ENCODE data around the gene ZMAT1. TPM values are rescaled to one million over a fixed set of nuclear protein-coding genes. Genes with fewer than 3 reads are reported as not detected.

ZMAT1 gene
- total and polyA plus RNA-seq, 2 experiments from 2014 or later = 1.5 to 4.1 TPM

GRCh38 chrX:101932249-101932570, 383 bp upstream of the ZMAT1 start:
- Histone ChIP-seq H2AFZ (no peak overlapping the region), H3K9me3 (ENCODE audit: low read depth) (no peaks in the 10 kb centered on the region), H3K4me1 (ENCODE audit: insufficient read depth) (no peaks in the 10 kb centered on the region), H3K27ac (peak overlapping the region; percentile 95), H3K79me2 (no peaks in the 10 kb centered on the region), H3K4me2 (peak overlapping the region; percentile 81), H4K20me1 (ENCODE audit: insufficient read depth, poor library complexity, severe bottlenecking) (no peaks in the 10 kb centered on the region), H3K36me3 (replicated peaks; ENCODE audit: insufficient read depth, low read depth) (no peaks in the 10 kb centered on the region), H3K27me3 (no peaks in the 10 kb centered on the region), H3K9me2 (replicated peaks; ENCODE audit: insufficient read depth) (no peaks in the 10 kb centered on the region), H3K4me3 (no peak overlapping the region)
- WGBS (ENCODE audit: low lambda C conversion rate, missing lambda C conversion rate) = 64% methylated on average over 8 of the region's 8 CpGs
- no peak for TF ChIP-seq CTCF (IDR thresholded peaks at IDR 0.05; ENCODE audit: poor library complexity)
- TF ChIP-seq EZH2phosphoT487 (IDR thresholded peaks at IDR 0.05; ENCODE audit: low read depth, severe bottlenecking, unreplicated experiment) = no peak
- TF ChIP-seq EZH2 (IDR thresholded peaks at IDR 0.05; ENCODE audit: borderline replicate concordance) = no peak
- DNase-seq (ENCODE audit: low spot score) = no peak

DNA sequence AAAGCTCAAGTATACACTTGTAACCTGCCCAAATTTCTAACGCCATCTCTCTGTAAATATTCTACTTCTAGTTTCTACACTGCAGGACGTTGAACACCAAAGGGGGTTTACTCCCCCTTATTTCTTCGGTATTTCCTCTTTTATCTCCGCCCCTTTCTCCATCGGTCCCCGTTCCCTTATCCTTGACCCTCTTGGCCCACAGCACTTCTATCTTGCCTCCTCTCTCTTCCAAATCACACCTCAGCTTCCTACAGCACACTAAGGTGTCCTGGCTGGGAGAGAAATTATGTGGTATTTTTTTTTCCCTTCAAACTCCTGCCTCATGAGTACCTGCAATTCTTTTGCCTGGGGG, 715 bp downstream of the ZMAT1 start:
- Histone ChIP-seq H3K36me3 (replicated peaks; ENCODE audit: insufficient read depth, low read depth) (no peaks in the 10 kb centered on the region), H2AFZ (peak overlapping the region; percentile 74), H3K4me1 (ENCODE audit: insufficient read depth) (no peaks in the 10 kb centered on the region), H3K4me2 (peak overlapping the region; percentile 81), H3K9me3 (ENCODE audit: low read depth) (no peaks in the 10 kb centered on the region), H3K79me2 (no peaks in the 10 kb centered on the region), H4K20me1 (ENCODE audit: insufficient read depth, poor library complexity, severe bottlenecking) (no peaks in the 10 kb centered on the region), H3K27ac (peak overlapping the region; percentile 95), H3K27me3 (no peaks in the 10 kb centered on the region), H3K9me2 (replicated peaks; ENCODE audit: insufficient read depth) (no peaks in the 10 kb centered on the region), H3K4me3 (peak overlapping the region; percentile 58)
- WGBS (ENCODE audit: low lambda C conversion rate, missing lambda C conversion rate) = 46% methylated on average over 6 of the region's 6 CpGs
- DNase-seq (ENCODE audit: low spot score) = no peak
- no peak for TF ChIP-seq EZH2phosphoT487 (IDR thresholded peaks at IDR 0.05; ENCODE audit: low read depth, severe bottlenecking, unreplicated experiment)
- no peak for TF ChIP-seq EZH2 (IDR thresholded peaks at IDR 0.05; ENCODE audit: borderline replicate concordance)
- TF ChIP-seq CTCF (IDR thresholded peaks at IDR 0.05; ENCODE audit: poor library complexity) = no peak

DNA sequence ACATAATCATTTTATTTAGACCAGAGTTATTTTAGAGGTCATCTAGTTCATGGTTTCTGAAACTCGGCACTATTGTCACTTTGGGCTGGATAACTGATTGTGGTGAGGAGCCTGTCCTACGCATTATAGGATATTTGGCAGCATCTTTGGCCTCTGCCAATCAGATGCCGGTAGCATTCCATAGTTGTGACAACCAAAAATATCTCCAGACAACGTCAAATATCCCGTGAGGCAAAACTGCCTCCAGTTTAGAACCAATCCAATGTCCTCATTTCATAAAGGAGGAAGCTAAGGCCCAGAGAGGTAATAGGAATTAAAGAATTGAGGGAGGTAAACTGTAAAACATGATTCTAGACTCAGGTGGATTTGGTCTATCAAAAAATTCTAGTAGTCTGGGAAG, 6.1 kb downstream of the ZMAT1 start:
- Histone ChIP-seq H2AFZ (no peak overlapping the region), H3K36me3 (replicated peaks; ENCODE audit: insufficient read depth, low read depth) (no peaks in the 10 kb centered on the region), H3K4me3 (no peak overlapping the region), H3K9me3 (ENCODE audit: low read depth) (no peaks in the 10 kb centered on the region), H3K27ac (no peak overlapping the region), H3K9me2 (replicated peaks; ENCODE audit: insufficient read depth) (no peaks in the 10 kb centered on the region), H3K4me2 (no peak overlapping the region), H3K27me3 (no peaks in the 10 kb centered on the region), H3K4me1 (ENCODE audit: insufficient read depth) (no peaks in the 10 kb centered on the region), H3K79me2 (no peaks in the 10 kb centered on the region), H4K20me1 (ENCODE audit: insufficient read depth, poor library complexity, severe bottlenecking) (no peaks in the 10 kb centered on the region)
- TF ChIP-seq EZH2 (IDR thresholded peaks at IDR 0.05; ENCODE audit: borderline replicate concordance) (no peak), CTCF (IDR thresholded peaks at IDR 0.05; ENCODE audit: poor library complexity) (no peak), EZH2phosphoT487 (IDR thresholded peaks at IDR 0.05; ENCODE audit: low read depth, severe bottlenecking, unreplicated experiment) (no peak)
- WGBS (ENCODE audit: low lambda C conversion rate, missing lambda C conversion rate) = 76% methylated on average over 5 of the region's 5 CpGs
- no peak for DNase-seq (ENCODE audit: low spot score)

DNA sequence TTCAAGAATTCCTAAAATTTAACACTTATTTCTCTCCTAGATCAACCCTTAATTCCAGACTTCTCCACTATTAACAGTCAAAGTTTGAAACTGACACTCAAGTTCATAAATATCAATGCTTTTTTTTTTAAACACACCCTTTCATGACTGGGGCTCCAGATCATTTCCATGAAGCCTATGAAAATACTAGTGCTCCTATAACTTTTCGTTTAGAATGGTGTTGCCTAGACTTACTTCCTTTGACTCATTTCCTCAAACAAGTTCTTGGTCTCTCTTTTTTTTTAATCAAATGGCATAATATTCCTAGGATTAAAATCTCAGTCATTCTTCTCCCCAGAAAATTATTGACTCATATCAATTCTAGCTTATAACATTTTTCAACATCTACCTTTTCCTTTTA, 13.1 kb downstream of the ZMAT1 start:
- Histone ChIP-seq H2AFZ (no peak overlapping the region), H3K4me3 (no peak overlapping the region), H3K27me3 (no peaks in the 10 kb centered on the region), H3K9me3 (ENCODE audit: low read depth) (no peaks in the 10 kb centered on the region), H3K36me3 (replicated peaks; ENCODE audit: insufficient read depth, low read depth) (no peaks in the 10 kb centered on the region), H3K4me2 (no peak overlapping the region), H4K20me1 (ENCODE audit: insufficient read depth, poor library complexity, severe bottlenecking) (no peaks in the 10 kb centered on the region), H3K4me1 (ENCODE audit: insufficient read depth) (no peaks in the 10 kb centered on the region), H3K9me2 (replicated peaks; ENCODE audit: insufficient read depth) (no peaks in the 10 kb centered on the region), H3K79me2 (no peaks in the 10 kb centered on the region), H3K27ac (no peak overlapping the region)
- TF ChIP-seq EZH2phosphoT487 (IDR thresholded peaks at IDR 0.05; ENCODE audit: low read depth, severe bottlenecking, unreplicated experiment) = no peak
- TF ChIP-seq CTCF (IDR thresholded peaks at IDR 0.05; ENCODE audit: poor library complexity) = no peak
- TF ChIP-seq EZH2 (IDR thresholded peaks at IDR 0.05; ENCODE audit: borderline replicate concordance) = no peak
- no peak for DNase-seq (ENCODE audit: low spot score)
- WGBS (ENCODE audit: low lambda C conversion rate, missing lambda C conversion rate) = 50% methylated on average over 1 of the region's 1 CpG
